Gastroesophageal sphincter (tissue), 3 donors: ENCODE measurements around the gene PDLIM5.

Experiments used
- POLR2A ChIP-seq, 2 donors: fragments of 450-650 bp; IDR thresholded peaks; one replicate each; pipeline ENCODE4 v1.6.1; 2017; ENCODE audit warnings: antibody characterized with exemption in 2 of 2, mild to moderate bottlenecking in 2 of 2, moderate library complexity in 1 of 2
- TF ChIP-seq, protein P1 (sequence below), 4 experiments: fragments of 200-600 bp in 2 of 4; fragments of 450-650 bp in 2 of 4; sonication (generic) in 1 of 4; IDR thresholded peaks; one replicate each; pipeline ENCODE4 v1.5.1; 2017 to 2019; ENCODE audit warnings: antibody characterized with exemption in 4 of 4, mild to moderate bottlenecking in 2 of 4, moderate library complexity in 2 of 4

DNA sequence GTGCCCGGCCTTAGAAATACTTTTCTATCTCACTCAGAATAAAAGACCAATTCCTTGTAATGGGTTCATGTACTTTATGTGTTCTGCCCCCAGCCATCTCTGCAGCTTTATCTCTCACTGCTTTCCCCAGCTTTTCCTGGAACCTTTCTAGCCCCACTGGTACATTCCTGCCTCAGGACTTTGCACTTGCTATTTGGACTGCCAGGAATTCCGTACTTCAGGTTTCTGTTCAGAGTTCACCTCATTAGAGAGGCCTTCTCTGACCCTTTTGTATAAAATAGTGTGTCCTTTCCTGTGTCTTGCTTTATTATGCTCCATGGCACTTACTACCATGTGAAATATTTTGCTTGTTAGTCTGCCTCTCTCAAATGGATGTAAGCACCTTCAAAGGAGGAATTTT lies 112.5 kb downstream of the PDLIM5 start:
- no peak for TF ChIP-seq POLR2A (IDR thresholded peaks at IDR 0.05)
- TF ChIP-seq, protein P1, sequence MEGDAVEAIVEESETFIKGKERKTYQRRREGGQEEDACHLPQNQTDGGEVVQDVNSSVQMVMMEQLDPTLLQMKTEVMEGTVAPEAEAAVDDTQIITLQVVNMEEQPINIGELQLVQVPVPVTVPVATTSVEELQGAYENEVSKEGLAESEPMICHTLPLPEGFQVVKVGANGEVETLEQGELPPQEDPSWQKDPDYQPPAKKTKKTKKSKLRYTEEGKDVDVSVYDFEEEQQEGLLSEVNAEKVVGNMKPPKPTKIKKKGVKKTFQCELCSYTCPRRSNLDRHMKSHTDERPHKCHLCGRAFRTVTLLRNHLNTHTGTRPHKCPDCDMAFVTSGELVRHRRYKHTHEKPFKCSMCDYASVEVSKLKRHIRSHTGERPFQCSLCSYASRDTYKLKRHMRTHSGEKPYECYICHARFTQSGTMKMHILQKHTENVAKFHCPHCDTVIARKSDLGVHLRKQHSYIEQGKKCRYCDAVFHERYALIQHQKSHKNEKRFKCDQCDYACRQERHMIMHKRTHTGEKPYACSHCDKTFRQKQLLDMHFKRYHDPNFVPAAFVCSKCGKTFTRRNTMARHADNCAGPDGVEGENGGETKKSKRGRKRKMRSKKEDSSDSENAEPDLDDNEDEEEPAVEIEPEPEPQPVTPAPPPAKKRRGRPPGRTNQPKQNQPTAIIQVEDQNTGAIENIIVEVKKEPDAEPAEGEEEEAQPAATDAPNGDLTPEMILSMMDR (IDR thresholded peaks at IDR 0.05) = no peak
